NCI-H1048 (cell line): ENCODE measurements around the gene EN2.

ENCODE experiments used
- DNase-seq: peaks from one replicate; lab custom pipeline; 2025; lab: John Stamatoyannopoulos, UW

The EN2 gene

DNA sequence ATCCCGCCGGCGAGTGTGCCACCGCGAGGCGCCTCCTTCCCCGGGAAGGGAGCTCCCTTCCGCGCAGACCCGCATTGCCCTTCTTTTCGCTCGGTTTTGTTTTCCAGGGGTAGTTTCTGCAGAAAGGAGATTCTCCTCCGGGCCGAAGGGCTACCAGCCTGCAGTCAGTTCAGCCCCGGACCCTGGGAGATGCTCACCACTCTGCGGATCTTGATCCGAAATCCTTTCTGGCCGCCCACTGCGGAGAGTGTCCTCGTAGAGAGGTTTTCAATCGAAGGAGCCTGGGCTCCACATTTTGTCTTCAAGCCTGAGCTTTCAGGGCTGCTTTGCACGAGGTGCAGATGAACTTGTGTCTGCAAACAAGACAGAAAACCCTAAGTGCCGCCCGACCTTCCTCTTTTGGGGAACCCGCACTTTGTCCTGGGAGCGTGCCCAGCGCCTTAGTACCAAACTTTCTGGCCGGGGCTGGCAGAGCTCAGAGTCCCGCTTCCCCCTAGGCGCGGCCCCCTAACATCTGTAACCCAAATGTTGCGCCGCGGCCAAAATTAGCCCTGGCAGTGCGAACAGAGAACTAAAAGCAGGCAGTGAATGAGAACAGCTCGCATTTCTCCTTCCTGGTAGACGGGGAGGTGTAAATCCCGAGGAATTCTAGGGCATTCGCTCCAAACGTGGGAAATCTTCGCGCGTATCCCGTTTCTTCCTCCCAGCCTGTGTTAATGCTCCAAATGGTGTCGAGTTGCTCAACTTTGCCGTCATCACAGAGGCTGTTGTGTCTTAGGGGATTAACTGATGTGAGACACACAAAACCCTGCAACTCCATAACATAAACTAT is 6.7 kb upstream of the EN2 start:
- DNase-seq: no peak

DNA sequence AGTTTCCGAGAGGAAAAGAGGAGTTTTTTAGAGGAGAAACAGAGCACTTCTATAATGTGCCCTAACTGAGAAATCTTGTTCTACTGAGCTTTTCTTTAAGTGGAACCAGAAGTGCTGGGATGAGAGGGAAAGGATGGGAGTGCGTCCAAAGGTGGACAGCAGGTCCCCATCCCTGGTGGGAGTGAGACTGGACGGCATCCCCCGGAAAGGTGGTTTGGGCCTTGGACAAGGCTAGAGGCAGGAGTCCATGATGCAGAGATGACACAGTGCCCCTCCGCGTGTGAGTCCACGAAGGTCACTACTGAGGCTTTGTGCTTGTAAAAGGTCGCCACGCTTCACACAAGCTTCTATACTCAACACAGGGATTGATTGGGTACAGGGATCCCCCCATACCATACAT is 6.1 kb upstream of the EN2 start:
- DNase-seq: no peak

DNA sequence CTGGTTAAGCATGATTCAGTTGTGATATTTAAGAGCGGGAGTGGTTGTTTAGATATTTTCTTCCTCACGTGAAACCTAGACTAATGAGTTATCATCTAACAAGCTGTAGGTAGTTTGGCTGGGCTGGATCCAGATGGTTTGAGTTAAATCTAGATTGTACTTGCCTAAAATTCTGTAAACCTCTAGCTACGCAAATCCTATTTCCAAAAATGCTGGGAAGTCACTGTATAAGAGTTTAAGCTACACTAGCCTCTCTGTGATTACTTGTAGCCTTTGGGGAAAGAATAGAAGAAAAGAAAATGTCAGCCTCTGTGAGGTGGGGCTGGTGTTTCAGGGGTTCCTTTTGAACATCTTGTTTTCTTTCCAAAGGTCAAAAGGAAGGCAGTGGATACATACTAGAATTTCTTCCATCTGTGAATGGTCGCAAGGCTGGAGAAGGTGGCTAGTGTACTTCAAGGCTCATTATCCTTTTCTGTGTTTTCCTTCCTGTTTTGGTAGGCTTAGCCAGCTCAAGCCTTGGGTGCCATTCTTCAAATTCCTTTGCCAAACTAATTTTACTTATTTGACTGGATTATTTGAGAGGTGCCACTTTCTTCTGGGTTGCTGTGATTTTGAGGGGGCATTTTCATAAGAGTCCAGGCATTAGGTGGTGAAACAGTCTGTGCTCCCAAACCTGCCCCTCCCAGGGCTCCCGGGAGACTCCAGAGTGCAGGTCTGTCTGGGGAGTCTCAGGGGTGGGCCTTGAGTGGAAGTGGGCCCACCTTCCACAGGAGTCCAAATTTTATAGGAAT is 5.2 kb upstream of the EN2 start:
- no peak for DNase-seq

DNA sequence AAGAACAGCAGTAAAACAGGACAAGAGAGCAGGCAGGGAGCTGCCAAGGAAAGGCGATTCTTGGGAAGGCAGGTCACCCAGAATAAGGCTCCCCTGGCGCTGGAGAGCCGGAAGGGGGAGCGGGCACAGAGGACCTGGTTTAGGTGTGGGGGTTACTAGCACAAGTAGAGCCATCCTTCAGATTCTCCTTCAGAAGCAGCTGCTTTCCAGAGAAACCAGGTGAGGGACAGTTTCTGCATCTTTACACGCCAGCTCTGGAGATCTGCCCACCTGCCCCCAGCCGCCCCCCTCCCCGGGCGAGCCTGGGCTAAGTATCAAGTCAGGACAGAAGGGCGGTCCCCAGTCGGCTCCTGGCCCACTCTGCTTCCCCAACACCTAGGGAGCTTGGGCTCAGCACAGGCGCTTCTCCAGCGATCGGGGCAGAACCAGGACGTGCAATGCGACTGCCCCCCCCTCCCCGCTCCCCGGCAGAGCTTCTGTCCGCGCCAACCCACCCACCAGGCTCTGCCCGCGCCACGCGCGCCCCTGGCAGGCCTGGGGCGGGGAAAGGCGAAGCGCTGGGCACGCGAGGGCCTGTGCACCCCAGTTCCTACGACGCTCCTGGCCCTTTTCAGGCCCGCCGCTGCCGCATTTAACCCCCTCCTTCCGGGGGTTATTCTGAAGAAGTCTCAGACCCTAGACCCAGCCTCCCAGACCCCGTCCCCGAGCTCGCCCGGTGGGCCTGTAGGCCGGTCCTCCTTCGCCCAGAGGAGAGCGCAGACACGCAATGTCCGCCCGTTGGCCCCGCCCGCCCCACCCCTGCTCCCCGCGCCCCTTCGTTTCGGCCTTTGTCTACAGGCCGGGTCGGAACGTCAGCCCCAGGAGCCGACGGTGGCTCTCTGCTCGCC is 4.4 kb upstream of the EN2 start:
- no peak for DNase-seq

DNA sequence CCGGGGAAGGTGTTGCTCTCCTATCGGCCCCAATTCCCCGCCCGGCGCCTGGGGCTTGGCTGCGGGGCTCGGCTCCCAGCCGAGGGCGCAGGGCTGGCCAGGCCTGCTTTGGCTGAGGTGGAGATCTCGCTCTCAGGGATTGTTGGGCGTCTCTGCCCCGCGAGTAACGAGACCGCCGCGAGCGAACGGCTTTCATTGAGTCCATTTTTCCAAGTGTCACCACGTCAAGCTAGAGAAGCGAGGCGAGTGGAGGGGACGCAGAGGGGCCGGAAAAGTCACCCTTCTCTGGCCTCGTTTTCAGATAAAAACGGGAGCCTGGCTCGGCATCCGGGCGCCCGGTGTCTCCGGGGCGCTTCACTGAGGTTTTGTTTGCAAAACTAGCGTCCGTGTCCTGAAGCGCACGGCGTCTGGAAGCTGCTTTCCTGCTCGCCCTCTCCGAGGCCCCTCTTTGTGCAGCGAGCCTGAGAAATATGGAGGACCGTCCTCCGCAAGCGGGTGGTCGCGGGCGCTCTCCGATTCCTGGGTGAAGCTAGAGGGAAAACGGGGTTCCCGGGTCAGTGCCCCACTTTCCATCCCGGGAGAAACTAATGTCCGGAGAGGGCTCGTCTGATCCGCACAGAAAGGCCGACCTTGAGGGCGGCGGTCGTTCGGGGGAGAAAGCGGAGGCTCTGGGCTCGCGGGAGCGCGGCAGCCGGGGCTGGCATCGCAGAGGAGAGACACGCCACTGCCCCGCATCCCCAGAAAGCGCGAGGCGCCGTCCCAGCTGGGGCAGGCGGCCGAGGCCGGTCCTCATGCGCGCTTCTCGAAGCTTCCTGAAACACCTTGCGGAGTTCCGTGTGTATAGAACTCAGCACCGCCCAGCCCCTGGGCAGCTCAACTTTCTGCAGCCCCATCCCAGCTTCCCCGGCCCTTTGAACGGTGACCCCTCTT is 3.5 kb upstream of the EN2 start:
- DNase-seq: no peak

DNA sequence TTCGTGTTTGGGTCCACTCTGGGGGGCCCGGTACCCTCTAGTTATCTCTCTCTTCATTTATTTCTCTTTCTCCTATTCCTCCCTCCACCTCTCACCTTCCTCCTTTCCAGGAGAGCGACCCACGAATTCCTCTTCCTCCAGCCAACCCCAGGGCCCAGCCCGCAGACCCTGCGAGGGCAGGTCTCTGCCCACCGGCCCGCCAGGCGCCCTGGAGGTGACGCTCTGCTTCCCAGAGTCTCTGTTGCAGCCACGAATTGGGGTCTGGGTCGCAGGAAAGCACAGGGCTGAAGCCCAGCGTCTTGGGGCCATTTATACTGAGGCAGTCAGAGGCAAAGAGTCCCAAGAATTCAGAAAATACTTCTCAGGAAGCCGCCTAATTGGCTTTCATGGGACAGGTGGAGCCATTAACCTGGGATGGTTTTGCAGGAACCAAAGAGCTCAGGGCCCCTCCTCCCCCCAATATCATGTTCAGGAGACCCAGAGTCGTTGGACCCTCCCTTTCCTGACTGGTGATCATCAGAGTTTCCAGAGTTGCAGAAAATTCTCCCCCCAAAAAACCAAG is 2.7 kb upstream of the EN2 start:
- DNase-seq: no peak

DNA sequence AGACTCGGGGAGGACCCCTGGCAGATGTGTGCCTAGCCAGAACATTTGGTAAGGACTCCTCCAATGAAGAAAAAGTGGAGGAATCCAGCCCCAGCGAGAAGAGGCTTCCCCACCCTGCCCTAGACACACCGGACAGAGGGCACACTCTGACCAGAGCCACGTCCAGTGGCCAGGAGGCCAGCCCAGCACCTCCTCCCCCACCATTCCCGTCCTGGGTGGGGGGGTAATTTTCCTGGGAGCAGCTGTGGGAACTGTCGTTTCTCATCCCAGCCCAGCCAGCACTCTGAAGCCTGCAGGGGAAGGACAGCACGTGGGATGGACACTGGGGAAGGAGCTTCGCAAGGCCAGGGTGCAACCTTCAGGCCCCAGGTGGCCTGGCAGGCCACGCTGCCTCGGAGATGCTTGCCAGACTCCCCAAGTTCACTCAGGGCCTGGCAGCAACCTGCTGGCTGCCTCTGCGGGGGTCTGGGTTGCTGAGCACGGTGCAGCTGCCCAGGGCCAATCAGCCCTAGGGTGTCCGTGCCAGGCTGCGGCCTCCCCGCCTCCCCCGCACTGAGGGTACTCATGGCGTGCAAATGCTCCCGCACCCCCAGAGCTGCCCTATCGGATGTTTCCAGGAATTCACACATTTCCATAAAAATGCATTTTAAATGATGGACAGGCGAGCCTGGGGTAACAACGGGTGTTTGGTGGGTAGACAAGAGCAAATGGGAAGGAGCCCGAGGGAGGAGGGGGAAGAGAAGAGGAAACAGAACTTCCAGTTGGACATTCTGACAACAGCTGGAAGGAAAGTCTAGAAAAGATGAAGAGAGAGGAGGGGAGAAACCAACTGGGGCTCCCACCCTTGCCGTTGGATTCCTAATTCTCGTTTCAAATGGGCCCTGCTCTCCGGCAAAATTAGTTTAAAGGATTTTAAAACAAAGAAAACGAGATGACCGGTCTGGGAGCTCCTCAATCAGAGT is 1.9 kb upstream of the EN2 start:
- no peak for DNase-seq

DNA sequence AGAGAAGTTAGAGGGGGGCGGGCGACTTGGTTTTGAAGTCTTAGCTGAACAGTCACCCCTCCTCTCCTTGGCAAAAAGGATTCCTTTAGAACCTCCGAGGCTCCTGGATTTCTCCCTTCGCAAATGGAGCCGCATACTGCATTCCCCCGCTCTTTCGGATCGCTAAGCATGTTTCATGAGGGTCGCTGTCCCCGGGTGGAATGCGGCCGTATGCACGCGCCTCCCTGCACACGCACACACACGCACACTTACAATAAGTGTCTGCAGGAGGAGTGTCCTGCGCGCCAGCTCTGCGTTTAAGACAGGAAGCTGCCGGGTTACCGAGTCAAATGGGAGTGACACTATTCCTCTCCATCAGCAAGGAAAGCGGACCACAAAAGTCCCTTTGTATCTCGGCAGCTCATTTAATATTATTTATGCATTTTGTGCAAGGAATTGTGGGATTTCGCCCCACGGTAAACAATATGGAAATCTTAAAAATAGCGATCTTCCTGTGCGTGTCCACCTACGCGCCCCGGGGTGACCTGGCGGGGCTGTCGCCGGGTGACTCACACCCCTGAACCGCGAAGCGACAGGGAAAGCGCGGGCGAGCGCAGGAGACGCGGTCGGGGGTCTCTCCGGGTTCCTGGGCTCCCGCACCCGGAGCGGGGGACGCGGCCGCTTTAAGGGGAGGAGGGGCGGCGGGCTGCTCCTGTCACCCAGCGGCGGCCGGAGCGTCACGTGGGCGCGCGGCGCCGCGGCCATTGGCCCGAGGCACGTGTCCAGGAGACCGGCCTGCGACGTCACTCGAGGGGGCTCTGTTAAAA is 988 bp upstream of the EN2 start:
- DNase-seq: peak; percentile 66

DNA sequence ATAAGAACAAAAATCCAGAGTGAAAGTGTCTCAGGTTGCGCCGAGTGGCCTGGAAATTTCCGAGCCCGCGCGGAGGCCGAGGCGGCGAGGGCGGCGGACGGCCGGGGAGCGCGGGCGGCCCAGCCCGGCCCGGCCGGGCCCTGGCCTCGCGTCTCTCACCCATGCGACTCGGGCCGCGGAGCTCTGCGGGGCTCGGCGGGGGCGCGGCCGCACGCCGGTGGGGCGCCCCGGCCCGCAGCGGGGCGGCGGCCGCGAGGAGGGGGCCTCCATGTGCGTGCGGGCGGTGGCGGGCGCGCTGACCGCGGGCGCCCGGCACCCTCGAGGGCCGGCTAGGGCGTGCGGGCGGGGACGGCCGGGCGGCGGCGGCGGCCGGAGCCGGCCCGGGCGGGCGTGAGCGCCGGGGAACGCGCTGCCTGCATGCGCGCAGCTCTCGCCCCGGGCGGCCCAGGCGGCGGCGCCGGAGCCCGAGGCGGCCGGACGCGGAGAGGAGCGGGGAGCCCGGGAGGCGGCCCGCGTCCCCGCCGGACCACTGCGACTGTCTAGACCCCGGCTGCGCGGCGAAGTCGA is 302 bp upstream of the EN2 start:
- DNase-seq: no peak

DNA sequence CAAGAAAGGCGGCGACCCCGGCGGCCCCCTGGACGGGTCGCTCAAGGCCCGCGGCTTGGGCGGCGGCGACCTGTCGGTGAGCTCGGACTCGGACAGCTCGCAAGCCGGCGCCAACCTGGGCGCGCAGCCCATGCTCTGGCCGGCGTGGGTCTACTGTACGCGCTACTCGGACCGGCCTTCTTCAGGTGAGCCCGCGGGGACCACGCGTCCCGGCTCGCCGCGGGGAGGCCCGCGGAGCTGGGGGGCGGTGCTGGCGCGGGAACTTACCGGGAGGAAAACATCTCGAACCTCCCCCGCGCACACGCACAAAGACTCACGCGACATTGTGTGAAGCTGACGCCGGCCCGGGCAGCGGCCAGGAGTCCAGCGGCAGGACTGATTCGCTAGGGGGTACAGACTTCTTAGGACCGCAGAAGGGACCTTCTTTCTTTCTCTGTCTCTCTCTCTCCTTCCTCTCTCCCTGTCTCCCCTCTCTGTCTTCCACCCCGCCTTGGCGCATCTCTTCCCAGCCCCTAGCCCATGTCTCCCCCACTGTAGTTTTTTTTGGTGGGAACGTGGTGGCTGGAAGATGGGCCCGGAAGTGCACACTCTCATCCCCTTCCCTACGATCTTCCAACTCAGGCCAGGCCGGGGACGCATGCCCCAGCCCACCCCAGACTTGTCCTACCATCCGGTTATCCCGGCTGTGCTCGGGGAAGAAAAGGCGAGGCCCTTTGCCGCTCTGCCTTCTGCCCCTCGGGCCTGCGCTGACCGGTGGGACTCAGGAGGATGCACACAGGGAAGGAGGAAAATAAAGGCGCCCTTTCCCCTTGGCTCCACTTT is 1.2 kb downstream of the EN2 start:
- DNase-seq: no peak

DNA sequence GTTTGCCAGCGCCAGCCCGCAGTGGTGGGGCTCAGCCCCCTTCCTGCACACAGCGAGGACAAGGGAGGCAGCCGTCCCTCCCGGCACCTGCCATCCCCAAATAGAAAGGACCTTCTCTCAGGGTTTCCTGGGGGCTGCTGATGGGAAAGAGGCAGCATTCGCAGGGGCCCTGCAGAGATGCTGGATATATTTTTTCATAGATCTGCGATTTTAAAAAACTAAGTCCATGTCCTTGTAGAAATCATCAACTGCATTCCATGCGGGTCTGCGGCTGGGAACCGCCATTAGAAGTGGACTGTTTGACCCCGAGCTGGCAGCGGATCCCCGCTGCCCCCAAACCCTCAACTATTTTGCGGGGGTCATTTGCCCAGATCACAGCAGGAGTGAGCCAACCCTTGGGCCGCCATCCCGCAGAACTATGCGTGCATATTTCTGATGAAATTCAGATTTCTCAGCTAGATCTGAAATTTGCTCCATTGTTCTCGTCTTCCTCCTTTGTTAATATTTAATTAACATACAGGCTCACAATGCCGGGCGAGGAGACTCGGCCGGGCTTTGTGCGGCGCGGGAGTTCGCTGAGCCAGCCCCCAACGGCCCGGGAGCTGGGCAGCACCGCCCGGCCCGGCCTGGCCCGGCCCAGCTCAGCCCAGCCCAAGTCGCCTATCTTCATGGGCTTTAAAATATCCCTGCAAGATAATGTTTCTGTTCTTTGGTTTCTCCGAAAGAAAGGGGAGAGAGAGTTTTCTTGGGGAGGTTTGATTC is 2.0 kb downstream of the EN2 start:
- no peak for DNase-seq

DNA sequence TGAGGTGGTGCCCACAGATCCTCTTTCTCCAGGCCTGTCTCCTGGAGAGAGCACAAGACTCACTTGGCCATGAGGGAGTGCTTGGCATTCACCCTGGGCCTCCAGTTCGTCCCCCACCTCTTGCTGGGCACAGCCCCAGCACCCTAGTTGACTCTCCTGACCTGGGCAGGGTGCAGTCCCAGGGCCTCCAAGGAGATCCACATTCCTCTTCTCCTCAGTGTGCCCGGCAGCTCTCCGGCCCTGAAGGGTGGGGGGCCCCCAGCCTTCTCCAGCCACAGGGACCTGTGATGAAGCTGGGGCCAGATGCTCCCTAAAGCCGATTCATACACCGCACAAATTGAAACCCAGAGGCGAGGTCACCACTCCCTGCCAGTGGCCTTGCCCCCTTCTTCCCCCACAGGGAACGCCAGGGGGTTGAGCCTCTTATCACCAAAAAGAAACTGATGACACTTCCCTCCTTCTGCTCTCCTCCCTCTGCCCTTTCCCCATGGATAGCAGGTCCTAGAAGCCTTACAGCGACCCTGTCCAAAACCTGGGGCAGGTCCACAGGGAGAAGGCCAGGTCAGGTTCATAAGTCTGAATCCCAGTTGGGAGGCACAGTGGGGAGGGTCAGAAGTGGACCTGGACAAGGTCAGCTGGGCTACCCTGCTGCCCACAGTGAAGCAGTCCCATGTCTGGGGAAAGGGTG is 3.1 kb downstream of the EN2 start:
- no peak for DNase-seq

DNA sequence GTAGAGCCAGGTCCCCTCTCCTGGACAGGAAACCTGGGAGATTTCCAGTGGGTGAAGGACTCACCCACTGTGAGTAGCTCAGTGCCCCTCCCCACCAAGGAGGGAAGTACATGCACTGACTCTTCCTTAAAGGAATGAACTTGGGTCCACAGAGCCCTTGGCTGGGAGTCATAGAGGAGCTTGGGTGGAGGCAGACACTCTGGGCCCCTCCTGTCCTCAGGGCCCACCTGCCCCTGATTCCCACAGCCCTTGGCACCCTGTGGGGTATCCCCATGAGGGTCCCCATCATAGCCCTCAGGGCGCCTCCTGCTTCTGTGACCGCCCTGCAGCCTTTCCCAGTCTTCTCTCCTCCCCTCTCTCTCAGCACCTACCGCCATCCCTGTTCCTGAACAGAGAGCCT is 3.7 kb downstream of the EN2 start:
- no peak for DNase-seq

DNA sequence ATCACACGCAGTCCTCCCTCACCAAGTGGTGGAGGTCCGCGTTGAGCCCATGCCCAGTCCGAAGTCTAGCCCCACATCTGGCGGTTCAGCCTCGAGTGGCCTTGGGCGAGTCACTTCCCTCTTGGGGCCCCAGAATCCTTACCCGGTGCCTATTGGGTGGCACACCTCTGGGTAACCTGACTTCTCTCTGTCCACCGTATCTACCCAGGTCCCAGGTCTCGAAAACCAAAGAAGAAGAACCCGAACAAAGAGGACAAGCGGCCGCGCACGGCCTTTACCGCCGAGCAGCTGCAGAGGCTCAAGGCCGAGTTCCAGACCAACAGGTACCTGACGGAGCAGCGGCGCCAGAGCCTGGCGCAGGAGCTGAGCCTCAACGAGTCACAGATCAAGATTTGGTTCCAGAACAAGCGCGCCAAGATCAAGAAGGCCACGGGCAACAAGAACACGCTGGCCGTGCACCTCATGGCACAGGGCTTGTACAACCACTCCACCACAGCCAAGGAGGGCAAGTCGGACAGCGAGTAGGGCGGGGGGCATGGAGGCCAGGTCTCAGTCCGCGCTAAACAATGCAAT is 4.3 kb downstream of the EN2 start:
- no peak for DNase-seq

DNA sequence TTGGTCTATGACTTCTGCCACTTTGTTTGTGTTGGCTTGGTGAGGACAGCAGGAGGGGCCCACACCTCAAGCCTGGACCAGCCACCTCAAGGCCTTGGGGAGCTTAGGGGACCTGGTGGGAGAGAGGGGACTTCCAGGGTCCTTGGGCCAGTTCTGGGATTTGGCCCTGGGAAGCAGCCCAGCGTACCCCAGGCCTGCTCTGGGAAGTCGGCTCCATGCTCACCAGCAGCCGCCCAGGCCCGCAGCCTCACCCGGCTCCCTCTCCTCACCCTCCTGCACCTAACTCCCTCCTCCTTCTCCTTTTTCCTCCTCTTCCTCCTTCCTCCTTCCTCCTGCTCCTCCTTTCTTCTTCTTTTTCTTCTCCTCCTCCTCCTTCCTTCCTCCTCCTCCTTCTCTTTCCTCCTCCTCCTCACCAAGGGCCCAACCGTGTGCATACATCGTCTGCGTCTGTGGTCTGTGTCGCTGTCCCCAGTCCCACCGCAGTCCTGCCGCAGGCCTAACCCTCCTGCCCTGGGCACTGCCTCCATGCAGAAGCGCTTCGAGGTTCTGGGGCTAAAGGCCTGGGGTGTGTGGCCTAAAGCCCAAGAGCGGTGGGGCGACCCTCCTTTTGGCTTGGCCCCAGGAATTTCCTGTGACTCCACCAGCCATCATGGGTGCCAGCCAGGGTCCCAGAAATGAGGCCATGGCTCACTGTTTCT is 5.3 kb downstream of the EN2 start:
- no peak for DNase-seq
